DND-41 (cell line): ENCODE measurements around the gene PXMP2.

Experiments used
- CTCF ChIP-seq: IDR thresholded peaks from 2 replicates; pipeline ENCODE4 v1.5.1; 2012; ENCODE audit warnings: borderline replicate concordance, low read length, moderate library complexity, mild to moderate bottlenecking; ENCODE audit not compliant: poor library complexity, severe bottlenecking; ENCODE audit errors: extremely low read depth
- EZH2 ChIP-seq: IDR thresholded peaks from 3 replicates; pipeline ENCODE4 v1.6.1; 2012; ENCODE audit warnings: borderline replicate concordance, low read depth, mild to moderate bottlenecking, moderate library complexity, low read length, inconsistent platforms; ENCODE audit not compliant: severe bottlenecking

- TF ChIP-seq CTCF (no peak), EZH2 (no peak)
Measured at GRCh38 chr12:132724506-132725241, 37.3 kb downstream of the PXMP2 start.
